GM10847 (cell line): ENCODE measurements around the gene FAM174B.

Source experiments
- POLR2A ChIP-seq: IDR thresholded peaks from 2 replicates; pipeline ENCODE4 v1.6.1; 2011; ENCODE audit not compliant: insufficient read length; ENCODE audit errors: extremely low read depth

The FAM174B gene

DNA sequence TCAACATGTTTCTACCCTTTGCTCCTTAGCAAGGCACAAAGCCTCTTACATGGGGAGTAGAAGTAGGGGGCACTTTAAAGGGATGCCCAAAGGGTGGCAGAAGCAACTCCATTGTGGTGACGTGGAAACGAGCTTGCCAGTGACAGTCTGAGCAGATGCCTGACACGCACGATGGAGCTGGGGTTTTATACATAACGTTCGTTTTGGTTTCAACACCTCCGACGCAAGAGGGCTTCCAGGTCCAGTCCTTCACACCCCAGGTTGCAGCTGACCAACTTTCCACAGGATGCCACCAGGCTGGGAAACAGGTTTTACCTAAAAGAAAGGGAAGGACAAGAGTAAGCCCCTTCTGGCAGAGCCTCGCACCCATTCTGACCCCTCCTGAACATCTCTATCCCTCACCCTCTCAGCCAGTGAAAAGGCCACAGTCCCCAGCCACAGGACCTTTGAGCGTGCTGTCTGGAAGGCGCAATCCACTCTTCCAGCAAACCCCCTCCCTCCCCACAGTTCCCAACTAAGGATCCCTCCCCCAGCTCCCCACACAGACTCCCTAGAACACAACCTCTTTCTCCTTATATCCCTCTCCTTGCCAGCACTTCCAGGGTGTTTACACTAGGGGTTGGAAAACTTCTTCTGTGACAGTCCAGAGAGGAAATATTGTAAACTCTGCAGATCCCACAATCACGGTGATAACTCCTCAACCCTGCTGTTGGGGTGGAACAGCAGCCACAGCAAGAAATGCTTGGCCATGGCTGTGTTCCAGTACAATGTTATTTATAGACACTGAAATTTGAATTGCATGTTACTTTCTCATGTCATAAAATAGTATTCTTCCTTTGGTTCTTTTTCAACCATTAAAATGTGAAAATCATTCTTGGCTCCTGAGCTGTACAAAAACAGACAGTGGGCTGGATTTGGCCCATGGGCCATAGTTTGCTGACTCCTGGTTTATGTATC lies 36.2 kb downstream of the FAM174B start:
- TF ChIP-seq POLR2A = no peak

DNA sequence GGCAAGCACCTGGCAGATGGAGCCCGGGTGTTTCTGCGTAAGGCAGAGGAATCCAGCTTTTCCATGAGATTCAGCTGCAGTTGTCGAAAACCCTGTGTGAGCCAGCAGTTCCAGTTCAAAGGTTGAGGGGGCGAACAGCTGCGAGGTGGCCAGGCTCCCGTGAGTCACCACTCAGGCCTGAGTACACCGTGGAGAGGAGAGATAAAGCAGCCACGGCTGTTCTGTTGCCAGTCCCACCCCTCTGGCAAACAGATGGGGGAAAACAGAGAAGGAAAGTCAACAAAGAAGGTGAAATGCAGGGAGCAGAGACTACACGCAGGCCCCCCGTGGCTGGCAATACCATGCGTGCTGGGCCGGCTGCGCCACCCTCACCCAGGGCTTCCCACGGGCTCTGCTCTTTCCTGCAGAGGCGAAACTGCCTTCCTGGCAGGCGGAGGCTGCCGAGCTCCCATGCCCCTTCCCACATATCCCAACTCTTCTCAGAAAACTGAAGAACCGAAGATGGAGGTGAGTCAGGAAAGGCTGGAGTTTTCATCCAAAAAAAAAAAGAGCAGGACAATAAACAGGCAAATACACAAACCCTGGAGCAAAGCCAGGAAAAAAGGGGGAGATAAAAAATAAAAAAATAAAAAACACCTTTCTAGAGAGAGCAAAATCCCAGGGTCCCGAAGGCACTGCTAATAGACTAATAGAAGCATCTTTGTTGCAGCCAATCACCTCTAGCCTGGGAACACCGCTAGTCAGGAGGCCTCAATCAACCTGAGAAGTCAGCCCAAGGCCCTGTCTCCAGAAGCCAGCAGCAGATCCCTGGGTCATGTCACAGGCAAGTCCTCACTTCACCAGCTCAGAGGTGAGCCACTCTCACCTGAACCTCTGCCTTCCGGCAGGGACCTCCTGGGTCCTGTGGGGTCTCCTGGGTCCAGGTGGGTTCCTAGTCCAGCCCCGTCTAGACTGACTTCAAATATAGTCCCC lies 37.7 kb downstream of the FAM174B start:
- TF ChIP-seq POLR2A = no peak

- no peak for TF ChIP-seq POLR2A
Measured at GRCh38 chr15:92616621-92617548, 38.7 kb downstream of the FAM174B start.

GRCh38 chr15:92614791-92615785 lies 40.5 kb downstream of the FAM174B start:
- no peak for TF ChIP-seq POLR2A

GRCh38 chr15:92614301-92614700 lies 41.3 kb downstream of the FAM174B start:
- no peak for TF ChIP-seq POLR2A

DNA sequence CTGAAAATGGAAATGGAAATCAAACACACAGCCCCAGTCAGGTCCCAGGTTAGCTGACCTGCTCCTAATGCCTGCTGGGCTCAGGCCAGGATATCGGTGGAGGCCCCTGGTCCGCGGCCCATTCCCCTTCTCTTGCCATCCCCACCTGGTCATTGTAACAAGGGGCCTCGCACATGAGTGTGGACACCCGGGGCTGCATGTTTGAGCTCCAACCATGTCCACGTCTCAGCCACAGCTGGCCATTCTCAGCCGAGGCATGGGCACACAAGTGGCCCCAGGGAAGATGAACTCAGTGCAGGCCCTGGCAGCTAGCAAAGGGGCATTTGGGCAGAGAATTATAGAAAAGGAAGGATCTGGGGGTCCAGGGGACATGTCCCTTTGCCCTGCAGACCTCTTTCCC lies 41.7 kb downstream of the FAM174B start:
- no peak for TF ChIP-seq POLR2A

DNA sequence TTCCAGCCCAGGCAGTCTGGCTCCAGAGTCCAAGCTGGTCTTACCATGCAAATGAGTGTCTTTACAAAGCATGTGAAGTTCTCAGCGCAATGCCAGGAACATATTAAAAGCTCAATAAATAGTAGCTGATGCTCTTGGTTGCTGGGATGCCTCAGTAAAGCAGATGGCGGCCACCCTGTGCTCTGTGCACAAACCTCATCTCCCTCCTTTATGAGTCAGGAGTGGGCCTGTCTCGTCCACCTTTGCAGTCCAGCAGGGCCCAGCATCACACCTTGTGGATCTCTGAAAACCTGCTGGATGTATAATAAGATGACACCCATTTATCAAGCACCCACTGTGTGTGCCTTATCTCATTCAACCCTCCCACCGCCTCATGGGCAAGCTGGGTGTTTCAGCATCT lies 42.7 kb downstream of the FAM174B start:
- no peak for TF ChIP-seq POLR2A

DNA sequence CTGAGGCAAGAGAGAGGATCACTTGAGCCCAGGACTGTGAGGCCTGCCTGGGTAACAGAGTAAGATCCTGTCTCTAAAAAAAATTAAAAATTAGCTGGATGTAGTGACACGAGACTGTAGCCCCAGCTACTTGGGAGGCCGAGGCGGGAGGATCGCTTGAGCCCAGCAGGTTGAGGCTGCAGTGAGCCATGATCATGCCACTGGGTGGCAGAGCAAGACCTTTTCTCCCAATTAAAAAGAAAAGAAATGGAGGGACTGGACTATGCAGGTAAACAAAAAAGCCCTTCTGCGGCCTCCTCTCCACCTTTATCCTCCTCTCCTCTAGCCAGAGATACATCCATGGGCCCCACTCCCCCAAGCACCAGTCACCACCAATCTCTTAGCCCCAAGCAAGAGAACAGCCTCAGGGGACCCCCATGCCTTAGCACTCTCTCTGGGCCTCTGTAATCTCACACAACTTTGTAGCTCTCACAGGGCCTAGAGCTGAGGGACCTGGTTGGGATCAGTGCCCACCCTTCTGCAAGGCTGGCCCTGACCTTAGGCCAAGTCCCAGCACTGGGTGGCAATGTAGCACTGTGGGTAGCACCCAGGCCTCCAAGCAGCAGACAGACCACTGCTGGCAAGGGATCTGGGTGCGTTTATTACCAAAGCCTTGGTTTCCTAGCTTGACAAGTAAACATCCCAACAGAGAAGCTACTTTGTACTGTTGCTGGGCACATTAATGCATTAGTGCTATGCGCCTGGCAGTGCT lies 43.4 kb downstream of the FAM174B start:
- TF ChIP-seq POLR2A = no peak

GRCh38 chr15:92611150-92611549 lies 44.4 kb downstream of the FAM174B start:
- no peak for TF ChIP-seq POLR2A

DNA sequence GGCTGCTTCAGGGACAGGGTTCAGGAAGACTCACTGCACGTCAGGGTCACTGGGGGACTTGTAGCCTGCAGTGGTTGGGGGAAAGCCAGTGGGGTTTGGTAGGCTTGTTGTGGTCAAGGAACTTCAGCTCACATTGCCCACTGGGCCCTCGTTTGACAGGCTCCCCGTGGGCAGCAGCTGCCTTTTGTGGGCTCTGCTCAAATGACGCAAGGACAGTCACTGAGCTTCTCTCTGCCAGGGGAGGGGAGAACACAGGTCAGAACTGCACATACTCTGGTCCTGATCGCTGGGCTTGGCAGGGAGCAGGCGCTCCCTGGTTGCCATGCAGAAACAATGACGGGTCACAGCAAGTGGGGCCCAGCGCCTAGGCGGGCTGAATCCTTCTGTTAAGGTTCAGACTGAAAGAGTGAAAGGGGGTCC lies 45.5 kb downstream of the FAM174B start:
- no peak for TF ChIP-seq POLR2A

- no peak for TF ChIP-seq POLR2A
Measured at GRCh38 chr15:92608866-92609700, 46.5 kb downstream of the FAM174B start.
